Heart left ventricle (tissue), 16 donors: ENCODE results near the gene CPB2. TPM values are rescaled to one million over a fixed set of nuclear protein-coding genes. Genes with fewer than 3 reads are reported as not detected.

Source experiments
- ATAC-seq, 4 donors: fragments of 200-7000 bp; cut with Tn5 transposase; one replicate each; pipeline ENCODE4 v1.9.1; 2020 to 2022; ENCODE audit warnings: moderate library complexity in 4 of 4, mild to moderate bottlenecking in 3 of 4, moderate number of reproducible peaks in 1 of 4
- DNase-seq, 5 donors: peaks; one replicate each; pipeline ENCODE4 v3.0.0-alpha.2; 2020
- H3K27ac ChIP-seq, 12 donors: fragments of 200-600 bp; sonication (generic) in 4 of 12; one replicate each; pipeline versions ENCODE4 v1.5.0 to v1.8.0; 2016 to 2022; ENCODE audit warnings: mild to moderate bottlenecking in 2 of 12
- H3K27me3 ChIP-seq, 9 donors: fragments of 200-600 bp; sonication (generic) in 2 of 9; one replicate each; pipeline versions ENCODE4 v1.5.1 to v1.8.0; 2016 to 2022; ENCODE audit warnings: mild to moderate bottlenecking in 3 of 9
- H3K36me3 ChIP-seq, 9 donors: fragments of 200-600 bp; sonication (generic) in 2 of 9; one replicate each; pipeline versions ENCODE4 v1.5.0 to v1.8.0; 2018 to 2022; ENCODE audit warnings: mild to moderate bottlenecking in 2 of 9
- H3K4me1 ChIP-seq, 12 donors: fragments of 200-600 bp; sonication (generic) in 4 of 12; one replicate each; pipeline versions ENCODE4 v1.5.0 to v1.8.0; 2016 to 2022; ENCODE audit warnings: mild to moderate bottlenecking in 3 of 12
- H3K4me3 ChIP-seq, 12 donors: fragments of 200-600 bp; sonication (generic) in 4 of 12; one replicate each; pipeline versions ENCODE4 v1.5.0 to v1.8.0; 2017 to 2022; ENCODE audit warnings: mild to moderate bottlenecking in 9 of 12, moderate library complexity in 4 of 12
- H3K9me3 ChIP-seq, 12 donors: fragments of 200-600 bp; sonication (generic) in 4 of 12; one replicate each; pipeline versions ENCODE4 v1.5.0 to v1.8.0; 2016 to 2022; ENCODE audit warnings: mild to moderate bottlenecking in 1 of 12
- CTCF ChIP-seq, 12 donors: fragments of 200-600 bp; sonication (generic) in 4 of 12; IDR thresholded peaks; one replicate each; pipeline versions ENCODE4 v1.5.0 to v1.8.0; 2018 to 2022; ENCODE audit warnings: antibody characterized with exemption in 12 of 12, mild to moderate bottlenecking in 5 of 12
- POLR2A ChIP-seq, 2 donors: fragments of 450-650 bp; IDR thresholded peaks; one replicate each; pipeline ENCODE4 v1.6.1; 2017; ENCODE audit warnings: antibody characterized with exemption in 2 of 2, mild to moderate bottlenecking in 2 of 2, moderate library complexity in 2 of 2
- WGBS, 4 donors: extraction: QIAGEN DNeasy Blood & Tissue Kit in 2 of 4; methylation state at CpG; one replicate each; pipeline versions ENCODE4 v1.1.5 to v1.1.7; 2013 to 2018; 5-methylcytosine and 5-hydroxymethylcytosine counted together
- intact Hi-C, 10 donors: fragments of 100-400 bp; cut with DNase I; formaldehyde crosslinking; loops; one replicate each; pipeline versions ENCODE4 v1.11.1 to v1.14.2; 2022
- polyA plus RNA-seq, 2 donors: library from polyadenylated mRNA; stranded (reverse); fragments of 200-250 nt; gene quantifications; one replicate each; pipeline ENCODE4 v1.2.3, GENCODE V29; 2013
- total RNA-seq, 9 donors: library from RNA; depleted of rRNA in 2 of 9; stranded (reverse); fragments of >200 nt in 2 of 9; fragmentation: NEBNext Ultra II Directional in 3 of 9; extraction: Animal tissue kit (Norgen Biotek cat#: 25700) in 3 of 9; gene quantifications; one replicate each; pipeline versions ENCODE4 v1.1.0 to v1.2.4, GENCODE V29; 2016 to 2023
- donor health status: ischemic (EF 13 %, LVEDD 7.1; RV severe dilation, severe dysfunction).
- donor health status: healthy with polysubstance abuse.
- donor health status: DM: no; HTN: yes; CAD: no.
- donor health status: DM: no; HTN: no; CAD: no.
- donor health status: ischemic (EF 25% LVEDD 6.9; RV normal size, moderate dysfunction).
- donor health status: ischemic (EF 25% LVEDD 5.7; RV mildly dilated, moderate dysfunction).
- donor health status: healthy.
- donor health status: DM: yes; HTN: yes; CAD: no.
- donor health status: ischemic (EF 35%, LVEDD 5.7; RV mildly dilated, moderate dysfunction).
- donor health status: nonischemic (EF 11% LVEDD 7.7; RV severe dilation, severe dysfunction).
- donor health status: DM: yes; HTN: yes; CAD: no.
- donor health status: PGD.
- donor health status: ischemic (EF 29% LVEDD 5.4; RV normal size, mild dysfunction).
- donor health status: nonischemic (EF 23%, LVEDD 6.1; RV moderate dilation, normal function).

The CPB2 gene
- total and polyA plus RNA-seq, 11 donors = not detected

GRCh38 chr13:46038296-46038695 is 66.5 kb downstream of the CPB2 start:
- Histone ChIP-seq H3K27ac (no peak overlapping the region), H3K4me3 (no peak overlapping the region), H3K4me1 (peaks cover 0 to 6% (median 0%) of the 10 kb centered on the region in 12 donors), H3K36me3 (peaks cover 0 to 75% (median 58%) of the 10 kb centered on the region in 9 donors), H3K9me3 (peaks cover 0 to 5% (median 0%) of the 10 kb centered on the region in 12 donors), H3K27me3 (no peaks in the 10 kb centered on the region)
- 91 to 98% (median 95%) methylated on average over 4 of the region's 4 CpGs for WGBS, 4 donors
- DNase-seq (no peak), ATAC-seq (no peak)
- intact Hi-C loops = no loop called here
- TF ChIP-seq CTCF (IDR thresholded peaks at IDR 0.05) = no peak
- no peak for TF ChIP-seq POLR2A (IDR thresholded peaks at IDR 0.05)

DNA sequence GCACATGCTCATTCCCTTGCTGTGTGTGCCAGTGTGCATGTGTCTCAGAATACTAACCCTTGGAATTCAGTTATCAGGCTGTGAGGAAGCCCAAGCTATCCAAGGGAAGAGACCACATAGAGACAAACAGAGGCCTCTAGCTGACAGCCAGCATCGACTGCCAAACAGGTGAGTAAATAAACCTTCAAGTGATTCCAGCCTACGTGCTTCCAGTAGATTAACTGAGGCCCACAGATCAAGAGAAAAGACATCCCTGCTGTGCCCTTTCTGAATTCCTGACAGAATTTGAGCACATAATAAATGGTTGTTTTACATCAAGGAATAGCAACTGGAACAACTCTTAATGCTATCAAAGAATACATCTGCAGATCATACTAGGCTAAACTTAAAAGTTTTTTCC is 69.8 kb downstream of the CPB2 start:
- no peak for ATAC-seq
- H3K27me3 ChIP-seq = no peaks in the 10 kb centered on the region
- no peaks in the 10 kb centered on the region for H3K4me1 ChIP-seq
- H3K36me3 ChIP-seq = peaks cover 0 to 61% (median 43%) of the 10 kb centered on the region in 9 donors
- DNase-seq = no peak
- no peak overlapping the region for H3K4me3 ChIP-seq
- TF ChIP-seq CTCF (IDR thresholded peaks at IDR 0.05) = no peak
- no peak for TF ChIP-seq POLR2A (IDR thresholded peaks at IDR 0.05)
- H3K27ac ChIP-seq = no peak overlapping the region
- H3K9me3 ChIP-seq = peaks cover 0 to 10% (median 2%) of the 10 kb centered on the region in 12 donors
- 74 to 91% (median 84%) methylated on average over 2 of the region's 2 CpGs for WGBS, 4 donors
- intact Hi-C loops = no loop called here

DNA sequence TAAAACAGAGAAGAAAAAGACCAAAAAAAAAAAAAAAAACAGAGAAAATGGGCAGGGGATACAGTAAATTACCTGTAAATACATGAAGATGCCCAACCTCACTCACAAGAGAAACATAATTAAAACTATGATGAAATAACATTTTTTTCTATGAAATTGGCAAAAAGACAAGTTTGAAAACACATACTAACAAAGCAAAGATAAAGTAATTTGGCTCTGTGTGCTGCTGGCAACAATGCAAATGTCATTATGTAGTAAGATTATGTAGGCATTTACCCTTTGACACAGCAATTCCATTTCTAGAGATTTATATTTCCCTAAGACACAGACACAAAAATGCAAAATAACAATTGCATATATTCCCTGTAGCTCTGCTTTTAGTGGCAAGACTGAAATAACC is 72.5 kb downstream of the CPB2 start:
- ATAC-seq = no peak
- H3K36me3 ChIP-seq = peaks cover 0 to 37% (median 16%) of the 10 kb centered on the region in 9 donors
- intact Hi-C loops = no loop called here

DNA sequence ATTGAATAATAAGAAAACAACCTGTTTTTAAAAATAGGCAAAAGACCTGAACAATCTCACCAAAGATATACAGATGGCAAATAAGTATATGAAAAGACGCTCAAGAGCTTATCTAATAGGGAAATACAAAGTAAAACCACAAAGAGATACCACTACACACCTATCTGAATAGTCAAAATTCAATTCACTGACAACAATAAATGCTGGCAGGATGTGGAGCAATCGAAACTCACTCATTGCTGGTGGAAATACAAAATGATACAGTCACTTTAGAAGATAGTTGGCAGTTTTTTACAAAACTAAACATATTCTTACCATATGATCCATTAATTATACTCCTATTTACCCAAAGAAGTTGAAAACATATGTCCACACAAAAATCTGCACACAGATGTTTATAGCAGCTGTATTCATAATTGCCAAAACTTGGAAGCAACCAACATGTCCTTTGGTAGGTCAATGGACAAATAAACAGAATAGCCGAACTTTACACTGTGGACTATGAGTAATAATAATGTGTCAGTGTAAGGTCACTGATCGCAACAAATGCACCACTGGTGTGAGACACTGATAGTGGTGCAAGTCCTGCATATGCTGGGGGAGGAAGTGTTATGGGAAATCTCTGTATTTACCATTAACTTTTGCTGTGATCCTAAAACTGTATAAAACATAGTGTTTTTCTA is 73.1 kb downstream of the CPB2 start:
- H3K4me3 ChIP-seq = no peak overlapping the region
- no peaks in the 10 kb centered on the region for H3K27me3 ChIP-seq
- DNase-seq = no peak
- intact Hi-C loops = no loop called here
- H3K9me3 ChIP-seq = peaks cover 0 to 16% (median 2%) of the 10 kb centered on the region in 12 donors
- no peaks in the 10 kb centered on the region for H3K4me1 ChIP-seq
- TF ChIP-seq POLR2A (IDR thresholded peaks at IDR 0.05) = no peak
- TF ChIP-seq CTCF (IDR thresholded peaks at IDR 0.05) = no peak
- peaks cover 0 to 37% (median 15%) of the 10 kb centered on the region in 9 donors for H3K36me3 ChIP-seq
- ATAC-seq = no peak
- no peak overlapping the region for H3K27ac ChIP-seq
- 94 to 97% (median 96%) methylated on average over 4 of the region's 4 CpGs for WGBS, 4 donors

More for the DNA sequence above, 72.5 kb downstream of the CPB2 start:
- peaks cover 0 to 16% (median 2%) of the 10 kb centered on the region in 12 donors for H3K9me3 ChIP-seq
- H3K27me3 ChIP-seq = no peaks in the 10 kb centered on the region
- no peak overlapping the region for H3K27ac ChIP-seq
- no peaks in the 10 kb centered on the region for H3K4me1 ChIP-seq
- no peak overlapping the region for H3K4me3 ChIP-seq
- no peak for DNase-seq
- TF ChIP-seq POLR2A (IDR thresholded peaks at IDR 0.05) (no peak), CTCF (IDR thresholded peaks at IDR 0.05) (no peak)
